ENCODE data around the gene NTRK3.

GRCh38 chr15:88090481-88091011 lies 166.0 kb downstream of the NTRK3 start:
- no peak for TF ChIP-seq POLR2A (IDR thresholded peaks at IDR 0.05; ENCODE audit: low read length)
- TF ChIP-seq GATA1 (IDR thresholded peaks at IDR 0.05; ENCODE audit: low read depth, low read length) = no peak

Measured in erythroblast (primary cell).